Neuron (in vitro differentiated cells): ENCODE results near the gene OR9A2.
"Not testable (repeated sequence)": the region's sequence is repeated elsewhere in the genome, so short reads cannot be mapped to it uniquely, and the experiment has no call there.

Source experiments
- H2AFZ ChIP-seq: one replicate; pipeline ENCODE4 v1.6.1; 2013; ENCODE audit warnings: low read depth, mild to moderate bottlenecking, inconsistent platforms, low read length, moderate library complexity
- H3K27me3 ChIP-seq: one replicate; pipeline ENCODE4 v1.6.1; 2013; ENCODE audit warnings: low read length; ENCODE audit not compliant: insufficient read depth
- H3K36me3 ChIP-seq: one replicate; pipeline ENCODE4 v1.6.1; 2013; ENCODE audit warnings: low read length; ENCODE audit not compliant: insufficient read depth
- H3K4me1 ChIP-seq: one replicate; pipeline ENCODE4 v1.6.1; 2013; ENCODE audit warnings: low read length; ENCODE audit not compliant: insufficient read depth
- H3K4me3 ChIP-seq: 2 replicates; pipeline ENCODE4 v1.5.1; 2013; ENCODE audit warnings: mild to moderate bottlenecking, low read length, moderate library complexity
- H3K9me3 ChIP-seq: one replicate; pipeline ENCODE4 v1.6.1; 2013; ENCODE audit warnings: low read length

OR9A2 gene

GRCh38 chr7:142992427-142992826, 34.5 kb downstream of the OR9A2 start:
- H3K4me1 ChIP-seq, result no peaks in the 10 kb centered on the region
- H3K27me3 ChIP-seq, result no peaks in the 10 kb centered on the region
- no peak overlapping the region for H3K4me3 ChIP-seq
- H3K9me3 ChIP-seq, result no peaks in the 10 kb centered on the region
- no peak overlapping the region for H2AFZ ChIP-seq
- no peaks in the 10 kb centered on the region for H3K36me3 ChIP-seq

GRCh38 chr7:142984297-142984696, 42.6 kb downstream of the OR9A2 start:
- Histone ChIP-seq H2AFZ (no peak overlapping the region), H3K36me3 (no peaks in the 10 kb centered on the region), H3K4me1 (no peaks in the 10 kb centered on the region), H3K27me3 (no peaks in the 10 kb centered on the region), H3K9me3 (no peaks in the 10 kb centered on the region), H3K4me3 (no peak overlapping the region)

DNA sequence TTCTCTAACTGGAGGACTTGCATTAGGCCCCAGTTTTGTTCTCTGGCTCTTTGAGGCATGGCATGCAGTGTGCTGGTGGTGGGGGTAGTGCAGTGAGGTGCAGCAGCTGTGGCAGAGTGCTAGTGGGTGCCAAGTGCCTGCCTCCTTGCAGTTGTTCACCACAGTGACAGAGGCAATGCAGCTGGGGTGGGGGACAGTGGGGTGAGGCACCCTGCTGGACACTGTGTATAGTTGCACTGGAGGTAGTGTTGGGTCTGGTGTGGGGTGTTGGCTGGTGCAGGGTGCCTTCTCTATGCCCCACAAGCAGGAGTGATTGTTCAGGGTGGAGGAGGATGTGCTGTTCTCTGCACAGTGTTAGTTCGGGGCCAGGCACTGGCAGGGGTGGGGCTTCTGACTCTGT, 43.1 kb downstream of the OR9A2 start:
- no peak overlapping the region for H2AFZ ChIP-seq
- H3K9me3 ChIP-seq, result no peaks in the 10 kb centered on the region
- H3K4me3 ChIP-seq, result no peak overlapping the region
- H3K27me3 ChIP-seq, result no peaks in the 10 kb centered on the region
- no peaks in the 10 kb centered on the region for H3K4me1 ChIP-seq
- no peaks in the 10 kb centered on the region for H3K36me3 ChIP-seq

- not testable (repeated sequence) for H3K9me3 ChIP-seq, H3K4me3 ChIP-seq, H2AFZ ChIP-seq, H3K36me3 ChIP-seq, H3K27me3 ChIP-seq, H3K4me1 ChIP-seq
These were observed 48.5 kb downstream of the OR9A2 start for GRCh38 chr7:142978402-142978801.
